Measurements from ENCODE around the gene ULK4. TPM values are rescaled to one million over a fixed set of nuclear protein-coding genes. Genes with fewer than 3 reads are reported as not detected.

The ULK4 gene
- total and polyA plus RNA-seq, 2 of the 4 experiments (the other 2 are of a cell fraction): 2.7 to 5.0 TPM

DNA sequence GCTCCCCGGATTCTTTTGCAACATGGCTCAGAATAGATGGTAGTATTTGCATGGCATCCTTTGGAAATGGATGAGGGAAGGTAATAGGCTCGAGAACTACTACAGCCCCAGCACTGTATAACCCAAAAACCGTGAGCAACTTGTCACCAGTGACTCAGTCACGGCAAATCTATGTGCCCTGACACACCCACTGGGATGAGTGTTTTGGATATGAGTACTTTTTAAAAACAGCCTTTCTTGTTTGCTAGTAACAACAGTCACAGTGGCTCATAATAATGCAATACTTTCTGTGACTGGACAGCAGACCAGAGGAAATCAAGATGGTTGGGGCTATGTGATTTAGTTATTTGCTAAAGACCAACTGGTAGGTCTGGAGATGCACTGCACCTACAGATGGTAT lies 299.6 kb downstream of the ULK4 start:
- ChIA-PET CTCF (no interaction called here), POLR2A (ENCODE audit: unreplicated experiment) (no interaction called here)
- H3K79me1 ChIP-seq (ENCODE audit: low read depth in 1 of 2, low read length in 2 of 2): no peaks in the 10 kb centered on the region
- H3K36me3 ChIP-seq (ENCODE audit: control insufficient read depth, insufficient read depth, low read length): no peaks in the 10 kb centered on the region
- H3K23ac ChIP-seq (ENCODE audit: low read depth, low read length): no peak overlapping the region
- H3K14ac ChIP-seq (replicated peaks; ENCODE audit: low read depth, low read length): no peak overlapping the region
- no TSS peak for BruUV-seq (replicated peaks)
- no peak overlapping the region for H2AFZ ChIP-seq (replicated peaks; ENCODE audit: low read length, poor library complexity)
- H4K91ac ChIP-seq (ENCODE audit: insufficient read depth, low read depth, low read length): no peak overlapping the region
- DNase-seq (peak; percentile 30), ATAC-seq (ENCODE audit: low read depth) (no peak)
- H2BK15ac ChIP-seq (ENCODE audit: low read depth, low read length): no peak overlapping the region
- H3K18ac ChIP-seq (ENCODE audit: low read depth, low read length): no peak overlapping the region
- H2BK5ac ChIP-seq (ENCODE audit: low read depth, low read length, poor library complexity, severe bottlenecking): no peak overlapping the region
- intact Hi-C loops (cut with micrococcal nuclease) (no loop called here), in situ Hi-C loops (cut with MboI; ENCODE audit: low sequenced_read_pairs) (no loop called here), dilution Hi-C loops (cut with HindIII; ENCODE audit: low sequenced_read_pairs, unreplicated experiment) (no loop called here)
- WGBS, 2 experiments (ENCODE audit: extremely low coverage in 2 of 2, insufficient read length in 1 of 2): no CpG with 5 or more reads among the region's 4 CpGs
- H3K4ac ChIP-seq (ENCODE audit: low read depth, low read length): no peak overlapping the region
- H4K5ac ChIP-seq (ENCODE audit: low read depth, low read length): no peak overlapping the region
- H3K4me1 ChIP-seq (ENCODE audit: control insufficient read depth, insufficient read depth, low read length): no peaks in the 10 kb centered on the region
- TF ChIP-seq, protein P1, sequence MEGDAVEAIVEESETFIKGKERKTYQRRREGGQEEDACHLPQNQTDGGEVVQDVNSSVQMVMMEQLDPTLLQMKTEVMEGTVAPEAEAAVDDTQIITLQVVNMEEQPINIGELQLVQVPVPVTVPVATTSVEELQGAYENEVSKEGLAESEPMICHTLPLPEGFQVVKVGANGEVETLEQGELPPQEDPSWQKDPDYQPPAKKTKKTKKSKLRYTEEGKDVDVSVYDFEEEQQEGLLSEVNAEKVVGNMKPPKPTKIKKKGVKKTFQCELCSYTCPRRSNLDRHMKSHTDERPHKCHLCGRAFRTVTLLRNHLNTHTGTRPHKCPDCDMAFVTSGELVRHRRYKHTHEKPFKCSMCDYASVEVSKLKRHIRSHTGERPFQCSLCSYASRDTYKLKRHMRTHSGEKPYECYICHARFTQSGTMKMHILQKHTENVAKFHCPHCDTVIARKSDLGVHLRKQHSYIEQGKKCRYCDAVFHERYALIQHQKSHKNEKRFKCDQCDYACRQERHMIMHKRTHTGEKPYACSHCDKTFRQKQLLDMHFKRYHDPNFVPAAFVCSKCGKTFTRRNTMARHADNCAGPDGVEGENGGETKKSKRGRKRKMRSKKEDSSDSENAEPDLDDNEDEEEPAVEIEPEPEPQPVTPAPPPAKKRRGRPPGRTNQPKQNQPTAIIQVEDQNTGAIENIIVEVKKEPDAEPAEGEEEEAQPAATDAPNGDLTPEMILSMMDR (conservative IDR thresholded peaks at IDR 0.05; ENCODE audit: low read depth, low read length): no peak
- peak; percentile 32; the same call in 1 of the 2 replicates for TF ChIP-seq BHLHE40 (IDR thresholded peaks at IDR 0.05; ENCODE audit: low read depth, low read length)
- H3K27me3 ChIP-seq (ENCODE audit: control insufficient read depth, insufficient read depth, low read length): no peaks in the 10 kb centered on the region
- no peak overlapping the region for H2BK20ac ChIP-seq (ENCODE audit: low read depth, low read length)
- H3K56ac ChIP-seq (ENCODE audit: extremely low read depth, insufficient read depth, low read length): no peak overlapping the region
- no peaks in the 10 kb centered on the region for H4K20me1 ChIP-seq (ENCODE audit: insufficient read depth, low read length)
- no peak overlapping the region for H2AK9ac ChIP-seq (replicated peaks; ENCODE audit: low read depth, low read length, poor library complexity)
- H3K9ac ChIP-seq (ENCODE audit: low read depth, low read length): no peak overlapping the region
- H4K8ac ChIP-seq (ENCODE audit: low read depth in 2 of 2, low read length in 2 of 2): no peak overlapping the region
- no peak overlapping the region for H2AK5ac ChIP-seq (ENCODE audit: low read depth, low read length)
- no peak overlapping the region for H2BK120ac ChIP-seq (ENCODE audit: low read depth, low read length)
- H3K9me3 ChIP-seq (ENCODE audit: control insufficient read depth, insufficient read depth, low read length): peaks cover 3% of the 10 kb centered on the region; the same call in 1 of the 2 replicates
- no peak overlapping the region for H3K27ac ChIP-seq (ENCODE audit: insufficient read depth, low read length)
- no peaks in the 10 kb centered on the region for H3K9me1 ChIP-seq (ENCODE audit: insufficient read depth, low read length)
- H3K4me3 ChIP-seq (ENCODE audit: insufficient read depth, low read depth, low read length): no peak overlapping the region
- no peak overlapping the region for H3K4me2 ChIP-seq (ENCODE audit: low read depth, low read length)
